CD4-positive, alpha-beta memory T cell (primary cell): ENCODE measurements around the gene USP17L5. TPM values are rescaled to one million over a fixed set of nuclear protein-coding genes. Genes with fewer than 3 reads are reported as not detected.
A peak's percentile ranks its signal among the peaks of the same experiment; 100 is the strongest.
"Not testable (repeated sequence)": the region's sequence is repeated elsewhere in the genome, so short reads cannot be mapped to it uniquely, and the experiment has no call there.

Experiments used
- CTCF ChIA-PET: fragments of 350-600 bp; sonication (Branson Sonifier 250); formaldehyde crosslinking; loops from one replicate; lab custom pipeline; 2021; ENCODE audit warnings: inconsistent platforms; ENCODE audit not compliant: partially characterized antibody; lab: Charles Lee
- POLR2A ChIA-PET: fragments of 350-600 bp; sonication (Branson Sonifier 250); formaldehyde crosslinking; loops from one replicate; lab custom pipeline; 2021; ENCODE audit not compliant: partially characterized antibody; lab: Charles Lee
- DNase-seq, 5 donors: peaks; one replicate each; pipeline versions ENCODE4 v3.0.0 to v3.0.0-alpha.2; 2020 to 2022; ENCODE audit warnings: mixed read lengths in 1 of 5
- H3K27ac ChIP-seq: one replicate; pipeline ENCODE4 v1.7.0; 2013; ENCODE audit warnings: low read depth, low read length
- H3K27me3 ChIP-seq: 2 replicates; pipeline ENCODE4 v1.7.0; 2013; ENCODE audit warnings: mild to moderate bottlenecking, low read length, moderate library complexity; ENCODE audit not compliant: insufficient read depth
- H3K36me3 ChIP-seq: 2 replicates; pipeline ENCODE4 v1.7.0; 2013; ENCODE audit warnings: mild to moderate bottlenecking, low read length, moderate library complexity; ENCODE audit not compliant: insufficient read depth
- H3K4me1 ChIP-seq: 2 replicates; pipeline ENCODE4 v1.7.0; 2013; ENCODE audit warnings: mild to moderate bottlenecking, low read length, moderate library complexity; ENCODE audit not compliant: insufficient read depth
- H3K4me3 ChIP-seq, 2 donors: one replicate each; pipeline ENCODE4 v1.7.0; 2013; ENCODE audit warnings: low read length in 2 of 2, mild to moderate bottlenecking in 1 of 2
- H3K9me3 ChIP-seq, 2 donors: one replicate each; pipeline ENCODE4 v1.7.0; 2013; ENCODE audit warnings: low read length in 2 of 2, control low read depth in 1 of 2; ENCODE audit not compliant: control insufficient read depth in 1 of 2
- H3K27ac Mint-ChIP-seq, 7 donors: one replicate each; pipeline ENCODE4 v1.8.0; 2020 to 2021; ENCODE audit warnings: mixed read lengths in 7 of 7, mild to moderate bottlenecking in 6 of 7, inconsistent platforms in 3 of 7, moderate library complexity in 3 of 7
- H3K27me3 Mint-ChIP-seq, 2 donors: one replicate each; pipeline ENCODE4 v1.8.0; 2020 to 2021; ENCODE audit warnings: mixed read lengths in 2 of 2
- H3K36me3 Mint-ChIP-seq, 2 donors: one replicate each; pipeline ENCODE4 v1.8.0; 2020 to 2021; ENCODE audit warnings: mixed read lengths in 2 of 2, inconsistent platforms in 1 of 2, mild to moderate bottlenecking in 1 of 2
- H3K4me1 Mint-ChIP-seq, 4 donors: one replicate each; pipeline ENCODE4 v1.8.0; 2020 to 2021; ENCODE audit warnings: mixed read lengths in 4 of 4, mild to moderate bottlenecking in 1 of 4
- H3K4me3 Mint-ChIP-seq, 8 donors: one replicate each; pipeline ENCODE4 v1.8.0; 2020 to 2021; ENCODE audit warnings: mixed read lengths in 8 of 8, mild to moderate bottlenecking in 7 of 8, moderate library complexity in 6 of 8, inconsistent platforms in 3 of 8
- H3K9me3 Mint-ChIP-seq, 8 donors: one replicate each; pipeline ENCODE4 v1.8.0; 2020 to 2021; ENCODE audit warnings: mixed read lengths in 8 of 8, mild to moderate bottlenecking in 5 of 8, inconsistent platforms in 3 of 8, moderate library complexity in 1 of 8
- intact Hi-C: fragments of 100-400 bp; cut with micrococcal nuclease; formaldehyde crosslinking; loops from one replicate; pipeline ENCODE4 v1.15.1; 2023
- polyA plus RNA-seq, 2 donors: library from polyadenylated mRNA; unstranded; fragments of 300-500 nt; fragmentation: Illumina TruSeq; gene quantifications; one replicate each; pipeline ENCODE4 v1.2.3, GENCODE V29; 2021
- total RNA-seq, 2 experiments: library from RNA; stranded (reverse); gene quantifications; one replicate each; pipeline ENCODE4 v1.2.3, GENCODE V29; 2021

Gene USP17L5, protein sequence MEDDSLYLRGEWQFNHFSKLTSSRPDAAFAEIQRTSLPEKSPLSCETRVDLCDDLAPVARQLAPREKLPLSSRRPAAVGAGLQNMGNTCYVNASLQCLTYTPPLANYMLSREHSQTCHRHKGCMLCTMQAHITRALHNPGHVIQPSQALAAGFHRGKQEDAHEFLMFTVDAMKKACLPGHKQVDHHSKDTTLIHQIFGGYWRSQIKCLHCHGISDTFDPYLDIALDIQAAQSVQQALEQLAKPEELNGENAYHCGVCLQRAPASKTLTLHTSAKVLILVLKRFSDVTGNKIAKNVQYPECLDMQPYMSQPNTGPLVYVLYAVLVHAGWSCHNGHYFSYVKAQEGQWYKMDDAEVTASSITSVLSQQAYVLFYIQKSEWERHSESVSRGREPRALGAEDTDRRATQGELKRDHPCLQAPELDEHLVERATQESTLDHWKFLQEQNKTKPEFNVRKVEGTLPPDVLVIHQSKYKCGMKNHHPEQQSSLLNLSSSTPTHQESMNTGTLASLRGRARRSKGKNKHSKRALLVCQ
- total RNA-seq (not detected), polyA plus RNA-seq (not detected)

- DNase-seq, H3K27me3 ChIP-seq, H3K27ac ChIP-seq, H3K27me3 Mint-ChIP-seq, H3K4me3 ChIP-seq, H3K36me3 Mint-ChIP-seq, H3K36me3 ChIP-seq, H3K4me1 Mint-ChIP-seq, H3K9me3 ChIP-seq, H3K9me3 Mint-ChIP-seq, intact Hi-C loops, CTCF ChIA-PET, H3K4me1 ChIP-seq, H3K4me3 Mint-ChIP-seq, H3K27ac Mint-ChIP-seq, POLR2A ChIA-PET: not testable (repeated sequence)
These were observed at the start of gene USP17L5 for GRCh38 chr4:9339103-9339502. Gene USP17L5, plus strand, starts transcription at chr4:9339403. Its CDS starts 0 bp downstream, at chr4:9339403.

- H3K4me1 Mint-ChIP-seq, CTCF ChIA-PET, H3K27me3 Mint-ChIP-seq, H3K4me3 ChIP-seq, H3K27me3 ChIP-seq, H3K27ac ChIP-seq, POLR2A ChIA-PET, H3K4me3 Mint-ChIP-seq, H3K27ac Mint-ChIP-seq, intact Hi-C loops, H3K4me1 ChIP-seq, H3K36me3 Mint-ChIP-seq, H3K9me3 ChIP-seq, H3K9me3 Mint-ChIP-seq, H3K36me3 ChIP-seq: not testable (repeated sequence)
- peak in 2 of 5 donors; percentile 0 to 1 for DNase-seq
These were observed 15.0 kb upstream of the USP17L5 start for GRCh38 chr4:9324191-9324590.

GRCh38 chr4:9324865-9325264, 14.3 kb upstream of the USP17L5 start, which contains the start of gene USP17L24:
Gene USP17L24, plus strand, starts transcription at chr4:9325165. Its CDS starts 0 bp downstream, at chr4:9325165.
- DNase-seq, H3K9me3 ChIP-seq, H3K27me3 ChIP-seq, H3K36me3 Mint-ChIP-seq, H3K4me3 Mint-ChIP-seq, H3K27ac ChIP-seq, H3K4me3 ChIP-seq, H3K36me3 ChIP-seq, H3K9me3 Mint-ChIP-seq, H3K27ac Mint-ChIP-seq, H3K27me3 Mint-ChIP-seq, POLR2A ChIA-PET, H3K4me1 ChIP-seq, intact Hi-C loops, H3K4me1 Mint-ChIP-seq, CTCF ChIA-PET: not testable (repeated sequence)

GRCh38 chr4:9329611-9330010, 9.6 kb upstream of the USP17L5 start, which contains the start of gene USP17L25:
Gene USP17L25, plus strand, starts transcription at chr4:9329911. Its CDS starts 0 bp downstream, at chr4:9329911.
- H3K4me3 Mint-ChIP-seq, intact Hi-C loops, CTCF ChIA-PET, H3K27me3 Mint-ChIP-seq, H3K27me3 ChIP-seq, H3K9me3 ChIP-seq, H3K36me3 ChIP-seq, DNase-seq, H3K36me3 Mint-ChIP-seq, H3K4me1 ChIP-seq, H3K27ac ChIP-seq, H3K27ac Mint-ChIP-seq, H3K9me3 Mint-ChIP-seq, H3K4me3 ChIP-seq, H3K4me1 Mint-ChIP-seq, POLR2A ChIA-PET: not testable (repeated sequence)

DNA sequence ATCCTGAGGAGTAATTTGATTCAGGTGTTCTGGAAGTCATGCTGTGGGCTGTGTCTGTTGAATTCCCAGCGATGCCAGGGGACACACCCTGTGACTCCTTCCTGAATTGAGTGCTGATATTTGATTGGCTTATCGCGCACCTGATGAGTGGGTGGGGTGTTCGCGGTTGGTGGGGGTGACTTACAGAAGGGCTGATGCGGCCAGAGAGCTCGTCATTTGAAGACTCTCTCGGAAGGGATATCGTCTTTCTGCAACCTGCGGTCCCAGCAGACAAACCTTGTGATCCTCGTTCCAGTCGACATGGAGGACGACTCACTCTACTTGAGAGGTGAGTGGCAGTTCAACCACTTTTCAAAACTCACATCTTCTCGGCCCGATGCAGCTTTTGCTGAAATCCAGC, 4.8 kb upstream of the USP17L5 start, which contains the start of gene USP17L26:
USP17L26 (plus strand) TSS at position 301 of the 400 bp plus-strand sequence; CDS start at position 301, 0 bp downstream.
- H3K27me3 Mint-ChIP-seq, H3K4me3 ChIP-seq, H3K9me3 ChIP-seq, H3K4me1 ChIP-seq, CTCF ChIA-PET, intact Hi-C loops, H3K36me3 Mint-ChIP-seq, H3K27ac ChIP-seq, POLR2A ChIA-PET, H3K27ac Mint-ChIP-seq, H3K4me3 Mint-ChIP-seq, H3K27me3 ChIP-seq, H3K36me3 ChIP-seq, H3K4me1 Mint-ChIP-seq, DNase-seq, H3K9me3 Mint-ChIP-seq: not testable (repeated sequence)

DNA sequence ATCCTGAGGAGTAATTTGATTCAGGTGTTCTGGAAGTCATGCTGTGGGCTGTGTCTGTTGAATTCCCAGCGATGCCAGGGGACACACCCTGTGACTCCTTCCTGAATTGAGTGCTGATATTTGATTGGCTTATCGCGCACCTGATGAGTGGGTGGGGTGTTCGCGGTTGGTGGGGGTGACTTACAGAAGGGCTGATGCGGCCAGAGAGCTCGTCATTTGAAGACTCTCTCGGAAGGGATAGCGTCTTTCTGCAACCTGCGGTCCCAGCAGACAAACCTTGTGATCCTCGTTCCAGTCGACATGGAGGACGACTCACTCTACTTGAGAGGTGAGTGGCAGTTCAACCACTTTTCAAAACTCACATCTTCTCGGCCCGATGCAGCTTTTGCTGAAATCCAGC, 4.6 kb downstream of the USP17L5 start, which contains the start of gene USP17L27:
USP17L27 (plus strand) TSS at position 301 of the 400 bp plus-strand sequence; CDS start at position 301, 0 bp downstream.
- POLR2A ChIA-PET, H3K4me1 ChIP-seq, H3K27ac ChIP-seq, H3K9me3 ChIP-seq, H3K27me3 ChIP-seq, H3K4me3 Mint-ChIP-seq, H3K27ac Mint-ChIP-seq, CTCF ChIA-PET, H3K36me3 Mint-ChIP-seq, DNase-seq, H3K9me3 Mint-ChIP-seq, H3K27me3 Mint-ChIP-seq, H3K4me3 ChIP-seq, H3K36me3 ChIP-seq, H3K4me1 Mint-ChIP-seq, intact Hi-C loops: not testable (repeated sequence)

- not testable (repeated sequence) for H3K4me3 Mint-ChIP-seq
These were observed 9.4 kb downstream of the USP17L5 start, which contains the start of gene USP17L28 for GRCh38 chr4:9348593-9348992. Gene USP17L28, plus strand, starts transcription at chr4:9348893. Its CDS starts 0 bp downstream, at chr4:9348893.

More at GRCh38 chr4:9348593-9348992, 9.4 kb downstream of the USP17L5 start, which contains the start of gene USP17L28:
- POLR2A ChIA-PET, H3K4me3 ChIP-seq, H3K27ac Mint-ChIP-seq, H3K4me1 ChIP-seq, H3K9me3 Mint-ChIP-seq, H3K4me1 Mint-ChIP-seq, H3K27ac ChIP-seq, intact Hi-C loops, CTCF ChIA-PET, H3K36me3 ChIP-seq, H3K36me3 Mint-ChIP-seq, H3K27me3 ChIP-seq, H3K9me3 ChIP-seq, H3K27me3 Mint-ChIP-seq, DNase-seq: not testable (repeated sequence)
